DMS 273 treated with DMSO at 0.1 percent for 48 hours (cell line): ENCODE measurements around the gene NXPE2.

Experiments used
- DNase-seq: peaks from one replicate; lab custom pipeline; 2025; lab: John Stamatoyannopoulos, UW

Gene NXPE2

GRCh38 chr11:114745150-114745671 lies 66.9 kb downstream of the NXPE2 start:
- DNase-seq, result no peak

- DNase-seq, result no peak
These were observed 67.7 kb downstream of the NXPE2 start for GRCh38 chr11:114746013-114746412.
